A673 (cell line): ENCODE data around the gene ARL8A.

Source experiments
- EZH2 ChIP-seq: fragments of 200-600 bp; sonication (generic); IDR thresholded peaks from 2 replicates; pipeline ENCODE4 v1.6.1; 2017; ENCODE audit warnings: borderline replicate concordance, low read depth, mild to moderate bottlenecking, mixed read lengths, antibody characterized with exemption, low read length; ENCODE audit not compliant: poor library complexity, severe bottlenecking
- TF ChIP-seq, protein P1 (sequence below): fragments of 300-800, 200-600 bp; sonication (generic); conservative IDR thresholded peaks from 2 replicates; pipeline ENCODE4 v1.5.1; 2017; ENCODE audit warnings: low read depth, mild to moderate bottlenecking, antibody characterized with exemption, low read length, moderate library complexity, mixed read lengths

DNA sequence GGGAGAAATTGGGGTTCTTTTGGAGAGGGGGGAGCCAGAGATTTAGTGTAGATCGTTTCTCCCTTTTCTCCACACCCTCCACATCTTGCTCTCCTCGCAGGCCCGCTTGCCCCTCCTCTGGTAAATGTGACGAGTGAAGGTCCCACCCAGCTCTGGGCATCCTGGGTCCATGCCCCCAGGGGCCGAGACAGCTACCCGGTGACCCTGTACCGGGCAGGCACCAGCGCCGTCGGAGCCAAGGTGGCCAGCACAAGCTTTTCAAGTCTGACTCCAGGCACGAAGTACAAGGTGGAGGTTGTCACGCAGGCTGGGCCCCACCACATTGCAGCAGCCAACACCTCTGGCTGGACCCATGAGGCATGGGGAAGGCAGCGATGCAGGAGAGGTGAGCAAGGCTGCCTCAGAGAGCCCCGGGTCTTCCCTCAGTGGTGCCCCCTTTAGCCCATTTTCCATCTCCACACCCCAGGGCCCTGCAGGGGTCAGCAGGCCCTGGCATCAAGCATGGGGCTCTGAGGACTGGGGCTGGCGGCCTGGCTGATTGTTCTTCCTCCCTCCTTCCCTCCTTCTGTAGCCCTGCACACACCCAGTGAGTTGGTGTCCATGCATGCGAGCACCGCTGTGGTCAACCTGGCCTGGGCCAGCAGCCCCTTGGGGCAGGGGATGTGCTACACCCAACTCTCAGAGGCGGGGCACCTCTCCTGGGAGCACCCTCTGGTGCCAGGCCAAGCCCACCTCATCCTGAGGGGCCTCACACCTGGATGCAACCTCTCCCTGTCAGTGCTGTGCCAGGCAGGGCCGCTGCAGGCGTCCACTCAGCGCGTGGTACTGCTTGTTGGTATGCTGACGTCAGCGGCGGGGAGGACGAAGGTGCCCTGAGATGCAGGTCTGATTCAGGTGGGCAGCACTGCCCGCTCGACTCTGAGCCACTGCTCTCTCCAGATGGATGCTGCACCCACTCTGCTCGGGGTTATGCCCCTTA is 32.7 kb upstream of the ARL8A start:
- no peak for TF ChIP-seq EZH2
- TF ChIP-seq, protein P1, sequence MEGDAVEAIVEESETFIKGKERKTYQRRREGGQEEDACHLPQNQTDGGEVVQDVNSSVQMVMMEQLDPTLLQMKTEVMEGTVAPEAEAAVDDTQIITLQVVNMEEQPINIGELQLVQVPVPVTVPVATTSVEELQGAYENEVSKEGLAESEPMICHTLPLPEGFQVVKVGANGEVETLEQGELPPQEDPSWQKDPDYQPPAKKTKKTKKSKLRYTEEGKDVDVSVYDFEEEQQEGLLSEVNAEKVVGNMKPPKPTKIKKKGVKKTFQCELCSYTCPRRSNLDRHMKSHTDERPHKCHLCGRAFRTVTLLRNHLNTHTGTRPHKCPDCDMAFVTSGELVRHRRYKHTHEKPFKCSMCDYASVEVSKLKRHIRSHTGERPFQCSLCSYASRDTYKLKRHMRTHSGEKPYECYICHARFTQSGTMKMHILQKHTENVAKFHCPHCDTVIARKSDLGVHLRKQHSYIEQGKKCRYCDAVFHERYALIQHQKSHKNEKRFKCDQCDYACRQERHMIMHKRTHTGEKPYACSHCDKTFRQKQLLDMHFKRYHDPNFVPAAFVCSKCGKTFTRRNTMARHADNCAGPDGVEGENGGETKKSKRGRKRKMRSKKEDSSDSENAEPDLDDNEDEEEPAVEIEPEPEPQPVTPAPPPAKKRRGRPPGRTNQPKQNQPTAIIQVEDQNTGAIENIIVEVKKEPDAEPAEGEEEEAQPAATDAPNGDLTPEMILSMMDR = no peak
